Colonic mucosa (tissue), 4 donors: Measurements from ENCODE around the gene KDM5A. TPM values are rescaled to one million over a fixed set of nuclear protein-coding genes. Genes with fewer than 3 reads are reported as not detected.
"Not testable (repeated sequence)": the region's sequence is repeated elsewhere in the genome, so short reads cannot be mapped to it uniquely, and the experiment has no call there.

Experiments used
- DNase-seq: peaks from one replicate; pipeline ENCODE4 v3.0.0-alpha.2; 2020
- H3K27ac ChIP-seq: fragments of 200-600 bp; one replicate; pipeline ENCODE4 v1.8.0; 2021
- H3K27me3 ChIP-seq: fragments of 200-600 bp; one replicate; pipeline ENCODE4 v1.8.0; 2021
- H3K36me3 ChIP-seq: fragments of 200-600 bp; one replicate; pipeline ENCODE4 v1.8.0; 2021
- H3K4me1 ChIP-seq: fragments of 200-600 bp; one replicate; pipeline ENCODE4 v1.8.0; 2021; ENCODE audit warnings: mild to moderate bottlenecking
- H3K4me3 ChIP-seq: fragments of 200-600 bp; one replicate; pipeline ENCODE4 v1.8.0; 2021
- H3K9ac ChIP-seq, 2 donors: one replicate each; pipeline ENCODE4 v1.7.0; 2013; ENCODE audit warnings: control low read depth in 2 of 2, low read depth in 2 of 2, low read length in 2 of 2
- H3K9me3 ChIP-seq: fragments of 200-600 bp; one replicate; pipeline ENCODE4 v1.8.0; 2021
- CTCF ChIP-seq: fragments of 200-600 bp; IDR thresholded peaks from one replicate; pipeline ENCODE4 v1.8.0; 2022; ENCODE audit warnings: antibody characterized with exemption, mild to moderate bottlenecking
- intact Hi-C: fragments of 100-400 bp; cut with DNase I; formaldehyde crosslinking; loops from one replicate; pipeline ENCODE4 v1.14.1; 2022
- total RNA-seq, 2 donors: library from RNA; stranded (reverse); fragmentation: NEBNext Ultra II Directional in 1 of 2; extraction: Animal tissue kit (Norgen Biotek cat#: 25700) in 1 of 2; gene quantifications; one replicate each; pipeline ENCODE4 v1.2.1, GENCODE V29; 2021
- donor health status: healthy.
- donor health status: DM: no; HTN: no; CAD: no.
- donor health status: DM: no; HTN: no; CAD: no.

Gene KDM5A
- total RNA-seq, 2 donors from 2014 or later, result 60.3 to 64.3 TPM

GRCh38 chr12:304805-305204, 84.3 kb downstream of the KDM5A start:
- Histone ChIP-seq H3K9me3 (no peaks in the 10 kb centered on the region), H3K4me3 (no peak overlapping the region), H3K4me1 (no peaks in the 10 kb centered on the region), H3K9ac (no peak overlapping the region), H3K27ac (no peak overlapping the region), H3K27me3 (no peaks in the 10 kb centered on the region), H3K36me3 (peaks cover 19% of the 10 kb centered on the region)
- intact Hi-C loops, result no loop called here
- TF ChIP-seq CTCF, result no peak
- no peak for DNase-seq

GRCh38 chr12:302766-303165, 86.4 kb downstream of the KDM5A start:
- H3K36me3 ChIP-seq, result peaks cover 15% of the 10 kb centered on the region
- H3K4me3 ChIP-seq, H3K9ac ChIP-seq, H3K27me3 ChIP-seq, DNase-seq, H3K4me1 ChIP-seq, H3K9me3 ChIP-seq, H3K27ac ChIP-seq, intact Hi-C loops: not testable (repeated sequence)

- H3K9ac ChIP-seq, DNase-seq, H3K9me3 ChIP-seq, intact Hi-C loops, H3K36me3 ChIP-seq, H3K27me3 ChIP-seq, H3K4me3 ChIP-seq, H3K27ac ChIP-seq, H3K4me1 ChIP-seq: not testable (repeated sequence)
Measured at GRCh38 chr12:300166-300565, 89.0 kb downstream of the KDM5A start.

- H3K4me3 ChIP-seq, H3K27ac ChIP-seq, intact Hi-C loops, H3K36me3 ChIP-seq, H3K9ac ChIP-seq, H3K27me3 ChIP-seq, DNase-seq, H3K9me3 ChIP-seq, H3K4me1 ChIP-seq: not testable (repeated sequence)
Measured at GRCh38 chr12:299511-299910, 89.6 kb downstream of the KDM5A start.

GRCh38 chr12:298059-298458, 91.1 kb downstream of the KDM5A start:
- DNase-seq, intact Hi-C loops, H3K36me3 ChIP-seq, H3K4me3 ChIP-seq, H3K9ac ChIP-seq, H3K9me3 ChIP-seq, H3K27me3 ChIP-seq, H3K4me1 ChIP-seq, H3K27ac ChIP-seq: not testable (repeated sequence)

- Histone ChIP-seq H3K9me3 (no peaks in the 10 kb centered on the region), H3K9ac (no peak overlapping the region), H3K36me3 (peaks cover 15% of the 10 kb centered on the region), H3K27me3 (no peaks in the 10 kb centered on the region), H3K27ac (no peak overlapping the region), H3K4me1 (no peaks in the 10 kb centered on the region), H3K4me3 (no peak overlapping the region)
- TF ChIP-seq CTCF, result no peak
- DNase-seq, result no peak
- intact Hi-C loops, result no loop called here
Measured at GRCh38 chr12:295132-295531, 94.0 kb downstream of the KDM5A start.

GRCh38 chr12:293199-293598, 95.9 kb downstream of the KDM5A start:
- H3K36me3 ChIP-seq, result peaks cover 15% of the 10 kb centered on the region
- TF ChIP-seq CTCF, result no peak
- H3K27ac ChIP-seq, result no peak overlapping the region
- no peaks in the 10 kb centered on the region for H3K4me1 ChIP-seq
- H3K9me3 ChIP-seq, result no peaks in the 10 kb centered on the region
- DNase-seq, result no peak
- no peak overlapping the region for H3K4me3 ChIP-seq
- intact Hi-C loops, result no loop called here
- no peaks in the 10 kb centered on the region for H3K27me3 ChIP-seq
- no peak overlapping the region for H3K9ac ChIP-seq

GRCh38 chr12:292186-292585, 96.9 kb downstream of the KDM5A start:
- no peak overlapping the region for H3K27ac ChIP-seq
- peaks cover 15% of the 10 kb centered on the region for H3K36me3 ChIP-seq

More at GRCh38 chr12:292186-292585, 96.9 kb downstream of the KDM5A start:
- Histone ChIP-seq H3K27me3 (no peaks in the 10 kb centered on the region), H3K4me3 (no peak overlapping the region), H3K4me1 (no peaks in the 10 kb centered on the region), H3K9me3 (no peaks in the 10 kb centered on the region), H3K9ac (no peak overlapping the region)
- intact Hi-C loops, result no loop called here
- DNase-seq, result no peak
- no peak for TF ChIP-seq CTCF
